SK-N-SH treated with all-trans-retinoic acid at 6 μM for 48 hours (cell line): Measurements from ENCODE around the gene ZNF185.

Experiments used
- BACH2 ChIP-seq: fragments of 250-450 bp; sonication (Bioruptor Pico); IDR thresholded peaks from 2 replicates; pipeline ENCODE4 v1.9.0; 2021; ENCODE audit warnings: mild to moderate bottlenecking, borderline replicate concordance
- ESRRG ChIP-seq: fragments of 250-450 bp; sonication (Bioruptor Pico); IDR thresholded peaks from 2 replicates; pipeline ENCODE4 v1.6.1; 2021; ENCODE audit warnings: mild to moderate bottlenecking
- RARB ChIP-seq: fragments of 250-450 bp; sonication (Bioruptor Pico); IDR thresholded peaks from 2 replicates; pipeline ENCODE4 v1.8.0; 2021; ENCODE audit warnings: mild to moderate bottlenecking, moderate library complexity
- TSHZ2 ChIP-seq: fragments of 250-450 bp; sonication (Bioruptor Pico); IDR thresholded peaks from 2 replicates; pipeline ENCODE4 v1.5.0; 2020; ENCODE audit warnings: mild to moderate bottlenecking, moderate library complexity
- ZFP30 ChIP-seq: fragments of 450-650 bp; formaldehyde crosslinking; IDR thresholded peaks from 2 replicates; pipeline ENCODE4 v1.5.0; 2022; ENCODE audit warnings: mild to moderate bottlenecking, moderate library complexity
- ZNF70 ChIP-seq: fragments of 450-650 bp; formaldehyde crosslinking; IDR thresholded peaks from 2 replicates; pipeline ENCODE4 v1.5.0; 2020; ENCODE audit warnings: mild to moderate bottlenecking, moderate library complexity
- ZNF8 ChIP-seq: fragments of 450-650 bp; formaldehyde crosslinking; IDR thresholded peaks from 2 replicates; pipeline ENCODE4 v1.5.0; 2020; ENCODE audit warnings: mild to moderate bottlenecking, moderate library complexity

GRCh38 chrX:152892499-152892898, 5.4 kb upstream of the ZNF185 start:
- TF ChIP-seq ZFP30 (CRISPR knock-in tag) (no peak), BACH2 (CRISPR knock-in tag) (no peak), RARB (CRISPR knock-in tag) (no peak), ESRRG (CRISPR knock-in tag) (no peak), ZNF8 (CRISPR knock-in tag) (no peak), ZNF70 (CRISPR knock-in tag) (no peak), TSHZ2 (no peak)
